BLaER1 (cell line): Measurements from ENCODE around the gene SPINK2.

ENCODE experiments used
- H3K27ac ChIP-seq: shearing (Covaris generic); formaldehyde crosslinking; 2 replicates; pipeline ENCODE4 v1.8.1; 2022
- H3K27me3 ChIP-seq: shearing (Covaris generic); formaldehyde crosslinking; 2 replicates; pipeline ENCODE4 v1.8.1; 2022
- H3K36me3 ChIP-seq: shearing (Covaris generic); formaldehyde crosslinking; 2 replicates; pipeline ENCODE4 v1.8.1; 2022
- H3K4me1 ChIP-seq: shearing (Covaris generic); formaldehyde crosslinking; 2 replicates; pipeline ENCODE4 v1.8.1; 2022
- H3K4me2 ChIP-seq: shearing (Covaris generic); formaldehyde crosslinking; 2 replicates; pipeline ENCODE4 v1.8.1; 2022
- H3K4me3 ChIP-seq: shearing (Covaris generic); formaldehyde crosslinking; 2 replicates; pipeline ENCODE4 v1.8.1; 2022
- H3K9ac ChIP-seq: shearing (Covaris generic); formaldehyde crosslinking; 2 replicates; pipeline ENCODE4 v1.8.1; 2022
- H3K9me3 ChIP-seq: shearing (Covaris generic); formaldehyde crosslinking; 2 replicates; pipeline ENCODE4 v1.8.1; 2022
- H4K20me1 ChIP-seq: shearing (Covaris generic); formaldehyde crosslinking; 2 replicates; pipeline ENCODE4 v1.8.1; 2022
- Cebpa-rat ChIP-seq: shearing (Covaris generic); IDR thresholded peaks from 2 replicates; pipeline ENCODE4 v1.8.1; 2022

Gene SPINK2

DNA sequence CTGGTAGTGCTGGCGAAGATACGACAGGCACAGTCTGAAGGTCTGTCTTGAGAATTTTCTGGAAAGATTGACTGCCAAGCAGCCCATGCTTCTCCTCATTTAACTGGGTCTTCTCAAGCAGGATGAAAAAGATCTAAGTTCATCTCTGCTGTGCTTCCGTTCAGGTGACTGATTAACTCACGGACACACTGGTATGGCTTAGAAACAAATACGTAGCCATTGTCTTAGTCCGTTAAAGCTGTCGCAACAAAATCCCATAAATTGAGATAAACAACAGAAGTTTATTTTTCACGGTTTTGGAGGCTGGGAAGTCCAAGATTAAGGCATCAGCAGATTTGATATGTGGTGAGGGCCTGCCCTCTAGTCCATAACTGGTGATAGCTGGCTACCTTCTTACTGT, 39.5 kb downstream of the SPINK2 start:
- no peak for TF ChIP-seq Cebpa-rat
- Histone ChIP-seq H3K36me3 (no peaks in the 10 kb centered on the region), H4K20me1 (no peaks in the 10 kb centered on the region), H3K27me3 (no peaks in the 10 kb centered on the region), H3K4me3 (no peak overlapping the region), H3K9me3 (no peaks in the 10 kb centered on the region), H3K27ac (no peak overlapping the region), H3K4me2 (no peak overlapping the region), H3K9ac (no peak overlapping the region), H3K4me1 (no peaks in the 10 kb centered on the region)

DNA sequence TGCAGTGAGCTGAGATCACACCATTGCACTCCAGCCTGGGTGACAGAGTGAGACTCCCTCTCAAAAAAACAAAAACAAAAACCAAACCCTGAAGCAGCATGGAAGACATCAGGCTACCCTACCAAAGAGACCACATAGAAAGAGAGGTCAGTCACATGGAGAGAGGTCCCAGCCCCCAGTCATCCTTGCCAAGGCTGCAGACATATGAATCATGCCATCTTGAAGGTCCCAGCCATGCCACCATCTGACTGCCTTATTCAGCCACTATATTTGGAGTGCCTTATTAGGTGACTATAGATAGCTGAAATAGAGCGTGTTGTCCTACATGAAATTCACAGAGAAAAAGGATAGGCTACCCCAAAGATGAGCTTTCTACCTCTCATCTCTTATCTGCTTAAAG, 48.2 kb downstream of the SPINK2 start:
- no peaks in the 10 kb centered on the region for H3K36me3 ChIP-seq
- no peak overlapping the region for H3K27ac ChIP-seq
- no peak for TF ChIP-seq Cebpa-rat
- H3K9me3 ChIP-seq, result no peaks in the 10 kb centered on the region
- no peaks in the 10 kb centered on the region for H4K20me1 ChIP-seq
- no peak overlapping the region for H3K9ac ChIP-seq
- no peaks in the 10 kb centered on the region; the same call in 1 of the 2 replicates for H3K4me1 ChIP-seq
- H3K4me2 ChIP-seq, result no peak overlapping the region
- H3K4me3 ChIP-seq, result no peak overlapping the region
- no peaks in the 10 kb centered on the region for H3K27me3 ChIP-seq

DNA sequence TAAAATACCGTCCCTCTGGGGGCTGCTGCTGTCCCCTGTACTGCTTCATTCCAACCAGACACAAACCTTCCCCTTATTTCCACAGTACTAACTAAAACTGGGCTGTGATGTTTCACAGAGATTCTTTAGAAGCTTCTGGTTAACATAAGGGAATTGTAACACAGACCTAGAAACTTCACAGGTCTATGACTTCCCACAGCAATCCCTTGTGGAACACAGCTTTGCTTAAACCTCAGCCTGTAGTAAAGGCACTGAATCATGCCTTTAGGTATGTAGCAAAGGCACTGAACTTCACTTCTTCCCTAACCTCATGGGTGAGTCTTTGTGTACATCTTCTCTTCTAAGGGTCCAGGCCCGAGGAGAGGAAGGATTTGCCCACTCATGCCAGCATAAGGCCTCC, 49.4 kb downstream of the SPINK2 start:
- Histone ChIP-seq H3K4me2 (no peak overlapping the region), H3K9ac (no peak overlapping the region), H3K36me3 (no peaks in the 10 kb centered on the region), H3K9me3 (no peaks in the 10 kb centered on the region), H3K27ac (no peak overlapping the region), H3K4me1 (no peaks in the 10 kb centered on the region; the same call in 1 of the 2 replicates), H3K27me3 (no peaks in the 10 kb centered on the region), H3K4me3 (no peak overlapping the region), H4K20me1 (no peaks in the 10 kb centered on the region)
- TF ChIP-seq Cebpa-rat, result no peak

DNA sequence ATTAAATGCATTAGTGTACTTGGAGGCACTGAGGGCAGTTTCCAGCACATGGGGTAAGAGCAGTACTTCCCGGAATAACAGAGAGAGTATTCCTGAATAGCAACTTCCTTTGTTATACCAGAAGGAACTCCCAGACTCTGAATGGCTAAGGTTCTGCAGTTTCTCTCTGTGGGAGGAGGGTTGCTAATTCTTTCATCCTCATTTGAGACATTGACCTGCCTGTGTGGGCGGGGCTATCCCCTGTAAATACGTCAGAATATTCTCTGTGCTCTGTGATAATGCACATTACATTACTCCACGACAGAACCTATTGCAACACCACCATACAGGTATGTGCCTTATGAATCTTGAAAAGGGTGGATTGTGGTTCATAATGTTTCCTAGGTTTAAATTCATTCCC, 52.7 kb downstream of the SPINK2 start:
- H3K4me3 ChIP-seq, result no peak overlapping the region
- no peak overlapping the region for H3K27ac ChIP-seq
- H3K9ac ChIP-seq, result no peak overlapping the region
- H3K4me1 ChIP-seq, result no peaks in the 10 kb centered on the region; the same call in 1 of the 2 replicates
- H4K20me1 ChIP-seq, result no peaks in the 10 kb centered on the region
- no peak overlapping the region for H3K4me2 ChIP-seq
- no peaks in the 10 kb centered on the region for H3K36me3 ChIP-seq
- H3K9me3 ChIP-seq, result no peaks in the 10 kb centered on the region
- no peak for TF ChIP-seq Cebpa-rat
- no peaks in the 10 kb centered on the region for H3K27me3 ChIP-seq

DNA sequence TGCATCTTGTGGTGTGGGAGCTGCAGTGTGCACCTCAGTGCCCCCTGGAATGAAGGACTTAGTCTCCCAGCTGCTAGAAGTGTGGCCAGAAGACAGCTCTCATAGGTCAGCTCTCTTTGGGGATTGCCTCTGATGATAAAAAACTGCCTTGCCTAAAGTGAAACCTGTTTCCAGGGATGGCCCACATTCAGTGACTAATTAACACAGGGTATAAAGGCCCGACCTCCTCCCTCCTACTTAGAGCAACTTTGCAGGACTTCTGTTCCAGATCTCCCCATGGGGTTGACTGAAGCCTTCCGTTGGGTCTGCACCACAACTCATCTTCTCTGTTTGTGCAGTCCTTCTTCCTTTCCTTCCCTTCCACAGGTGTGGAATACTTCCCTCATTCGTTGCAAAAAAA, 53.2 kb downstream of the SPINK2 start:
- Histone ChIP-seq H3K9ac (no peak overlapping the region), H3K36me3 (no peaks in the 10 kb centered on the region), H3K4me1 (no peaks in the 10 kb centered on the region; the same call in 1 of the 2 replicates), H4K20me1 (no peaks in the 10 kb centered on the region), H3K4me2 (no peak overlapping the region), H3K9me3 (no peaks in the 10 kb centered on the region), H3K4me3 (no peak overlapping the region), H3K27me3 (no peaks in the 10 kb centered on the region), H3K27ac (no peak overlapping the region)
- TF ChIP-seq Cebpa-rat, result no peak

DNA sequence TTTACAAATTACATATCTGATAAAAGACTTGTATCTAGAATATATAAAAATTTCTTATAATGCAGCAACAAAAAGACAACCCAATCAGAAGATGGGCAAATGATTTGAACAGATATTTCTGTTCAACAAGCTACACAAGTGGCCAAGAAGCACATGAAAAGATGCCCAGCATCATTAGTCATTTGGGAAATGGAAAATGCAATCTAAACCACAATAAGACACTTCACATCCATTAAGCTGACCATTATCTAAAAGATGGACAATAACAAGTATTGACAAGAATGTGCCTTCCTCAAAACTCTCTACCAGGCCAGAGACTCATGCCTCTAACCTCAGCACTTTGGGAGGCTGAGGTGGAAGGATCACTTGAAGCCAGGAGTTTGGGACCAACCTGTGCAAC, 53.9 kb downstream of the SPINK2 start:
- Histone ChIP-seq H3K4me2 (no peak overlapping the region), H3K4me1 (no peaks in the 10 kb centered on the region; the same call in 1 of the 2 replicates), H3K36me3 (no peaks in the 10 kb centered on the region), H4K20me1 (no peaks in the 10 kb centered on the region), H3K27ac (no peak overlapping the region), H3K9me3 (no peaks in the 10 kb centered on the region), H3K27me3 (no peaks in the 10 kb centered on the region), H3K4me3 (no peak overlapping the region), H3K9ac (no peak overlapping the region)
- no peak for TF ChIP-seq Cebpa-rat

DNA sequence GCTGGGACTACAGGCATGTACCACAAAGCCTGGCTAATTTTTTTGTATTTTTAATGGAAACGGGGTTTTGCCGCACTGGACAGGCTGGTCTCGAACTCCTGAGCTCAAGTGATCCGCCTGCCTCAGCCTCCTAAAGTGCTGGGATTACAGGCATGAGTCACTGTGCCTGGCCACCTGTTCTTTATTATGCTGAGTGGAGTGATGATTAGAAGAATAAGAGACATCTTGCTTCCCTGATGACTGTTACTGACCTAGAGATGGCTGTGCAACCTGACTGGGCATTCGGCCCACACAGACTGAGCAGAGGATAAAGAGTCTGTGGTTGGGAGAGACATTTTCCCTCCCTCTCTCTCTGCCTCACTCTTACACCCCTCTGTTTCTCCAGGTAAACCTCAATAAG, 56.7 kb downstream of the SPINK2 start:
- no peak overlapping the region for H3K4me2 ChIP-seq
- H3K9me3 ChIP-seq, result peaks cover 4% of the 10 kb centered on the region; the same call in 1 of the 2 replicates
- no peaks in the 10 kb centered on the region for H4K20me1 ChIP-seq
- H3K9ac ChIP-seq, result no peak overlapping the region
- no peaks in the 10 kb centered on the region for H3K27me3 ChIP-seq
- no peak for TF ChIP-seq Cebpa-rat
- no peak overlapping the region for H3K4me3 ChIP-seq
- no peaks in the 10 kb centered on the region for H3K36me3 ChIP-seq
- H3K4me1 ChIP-seq, result peaks cover 8% of the 10 kb centered on the region
- no peak overlapping the region for H3K27ac ChIP-seq

DNA sequence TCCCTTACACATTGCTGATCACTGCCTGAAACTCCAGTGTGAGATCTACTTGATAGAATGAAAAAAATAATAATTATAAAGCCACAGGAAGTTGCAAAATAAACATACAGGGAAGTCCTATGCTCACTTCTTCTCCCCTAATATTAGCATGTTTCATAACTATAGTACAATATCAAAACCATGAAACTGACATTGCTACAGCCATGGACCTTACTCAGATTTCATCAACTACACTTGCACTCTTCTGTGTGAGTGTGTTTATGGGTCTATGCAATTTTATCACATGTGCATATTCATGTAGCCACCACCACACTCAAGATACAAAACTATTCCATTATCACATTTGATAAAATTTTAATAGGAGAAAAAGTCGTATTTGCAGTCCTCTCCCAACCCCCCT, 57.3 kb downstream of the SPINK2 start:
- Histone ChIP-seq H3K27me3 (no peaks in the 10 kb centered on the region), H3K4me2 (no peak overlapping the region), H3K9ac (no peak overlapping the region), H3K36me3 (no peaks in the 10 kb centered on the region), H3K4me3 (no peak overlapping the region), H4K20me1 (no peaks in the 10 kb centered on the region), H3K4me1 (peaks cover 13% of the 10 kb centered on the region), H3K27ac (no peak overlapping the region), H3K9me3 (peaks cover 4% of the 10 kb centered on the region; the same call in 1 of the 2 replicates)
- TF ChIP-seq Cebpa-rat, result no peak

DNA sequence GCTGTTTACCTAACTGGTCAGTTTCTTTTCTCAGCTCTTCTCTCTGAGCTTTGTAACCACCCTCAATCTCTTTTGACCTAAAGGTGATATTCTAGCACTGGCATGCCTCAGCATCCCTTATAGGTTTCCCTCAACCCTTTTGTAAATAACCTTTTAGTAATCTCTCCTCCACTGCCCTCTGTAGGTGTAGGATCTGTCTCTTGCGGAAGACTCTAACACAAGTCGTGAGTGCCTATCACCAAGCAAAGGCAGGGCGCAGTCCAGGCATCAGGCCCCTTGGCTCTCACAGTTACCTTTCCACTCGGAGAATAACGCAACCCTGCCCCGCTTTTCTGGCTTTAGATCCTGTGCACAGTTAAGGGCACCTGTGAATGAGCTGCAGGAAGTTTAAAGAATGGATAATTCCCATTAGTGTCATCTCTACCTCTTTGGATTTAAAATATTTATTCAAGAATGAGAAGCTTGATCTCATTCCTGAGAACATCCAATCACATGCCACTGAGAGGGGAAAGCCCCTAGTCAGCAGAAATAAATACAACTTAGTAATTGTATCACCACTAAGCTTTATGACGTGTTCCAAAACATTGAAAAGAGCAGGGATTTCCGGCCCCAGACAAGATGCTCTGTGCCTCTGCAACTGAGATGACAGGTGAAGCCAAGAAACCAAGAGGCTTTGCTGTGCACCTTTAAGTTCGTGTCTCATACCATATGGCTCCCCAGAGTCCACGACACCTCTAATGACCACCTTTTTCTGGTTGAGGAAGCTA, 58.8 kb downstream of the SPINK2 start:
- Histone ChIP-seq H3K4me2 (no peak overlapping the region), H3K4me3 (no peak overlapping the region), H4K20me1 (no peaks in the 10 kb centered on the region), H3K4me1 (peaks cover 27% of the 10 kb centered on the region), H3K27ac (no peak overlapping the region), H3K9me3 (peaks cover 4% of the 10 kb centered on the region; the same call in 1 of the 2 replicates), H3K27me3 (no peaks in the 10 kb centered on the region), H3K36me3 (no peaks in the 10 kb centered on the region), H3K9ac (no peak overlapping the region)
- no peak for TF ChIP-seq Cebpa-rat

DNA sequence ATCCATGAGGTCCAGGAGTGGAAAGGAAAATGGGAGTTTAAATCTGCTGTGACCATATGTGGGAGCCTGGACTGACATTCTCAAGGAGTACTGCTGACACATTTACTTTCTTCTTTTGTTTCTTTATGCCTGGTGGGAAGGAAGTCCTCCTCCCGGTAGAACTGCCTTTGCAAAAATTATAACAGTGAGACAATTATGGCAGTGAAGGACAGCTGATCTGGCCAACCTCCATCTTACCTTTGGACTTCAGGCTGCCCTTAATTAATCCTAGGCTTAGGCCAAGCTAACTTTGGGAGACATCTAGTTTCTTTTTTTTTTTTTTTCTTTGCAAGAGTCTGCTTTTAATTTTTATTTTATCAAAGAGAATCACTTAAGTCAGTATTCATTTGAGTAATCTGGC, 61.3 kb downstream of the SPINK2 start:
- Histone ChIP-seq H3K4me2 (peak overlapping the region; percentile 79), H3K4me3 (no peak overlapping the region), H3K27me3 (no peaks in the 10 kb centered on the region), H4K20me1 (no peaks in the 10 kb centered on the region), H3K9me3 (peaks cover 14% of the 10 kb centered on the region), H3K27ac (peak overlapping the region; percentile 88), H3K4me1 (peaks cover 48% of the 10 kb centered on the region), H3K9ac (no peak overlapping the region), H3K36me3 (no peaks in the 10 kb centered on the region)
- TF ChIP-seq Cebpa-rat, result no peak
